Measurements from ENCODE around the gene SCRN2.

DNA sequence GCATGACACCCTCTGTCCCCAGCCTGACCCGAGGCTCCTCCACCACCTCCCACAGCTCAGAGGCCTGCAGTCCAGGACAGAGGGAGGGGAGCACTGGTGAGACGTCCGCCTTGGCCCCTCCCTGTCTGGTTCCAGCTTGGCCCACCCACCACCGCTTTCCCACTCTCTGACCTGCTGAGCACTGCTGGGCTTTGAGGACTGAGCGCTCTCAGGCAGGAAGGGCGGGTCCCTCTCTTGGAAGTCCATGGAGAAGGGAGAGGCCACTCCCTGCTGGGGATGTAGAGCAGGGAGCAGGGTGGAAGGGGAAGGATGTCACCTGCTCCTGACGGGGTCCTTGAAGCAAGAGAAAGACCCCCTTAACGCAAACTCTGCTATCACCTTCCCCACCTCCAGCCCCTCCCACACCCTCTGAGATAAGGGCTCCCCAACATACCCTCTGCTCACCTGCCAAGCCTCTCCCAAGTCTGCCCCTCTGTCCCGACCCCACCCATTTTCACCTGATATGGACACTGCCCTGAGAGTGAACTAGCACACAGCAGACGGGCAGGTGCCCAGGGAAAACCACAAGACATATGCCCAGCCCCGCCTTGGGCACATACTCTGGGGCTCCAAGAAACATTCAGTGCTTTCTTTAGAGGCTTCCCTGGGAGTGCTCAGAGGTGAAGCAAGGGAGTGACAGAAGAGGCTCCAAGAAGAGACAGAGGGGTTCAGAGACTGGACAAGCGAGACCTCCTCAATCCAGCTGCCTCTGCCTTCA is 20.9 kb downstream of the SCRN2 start:
- TF ChIP-seq, protein P1, sequence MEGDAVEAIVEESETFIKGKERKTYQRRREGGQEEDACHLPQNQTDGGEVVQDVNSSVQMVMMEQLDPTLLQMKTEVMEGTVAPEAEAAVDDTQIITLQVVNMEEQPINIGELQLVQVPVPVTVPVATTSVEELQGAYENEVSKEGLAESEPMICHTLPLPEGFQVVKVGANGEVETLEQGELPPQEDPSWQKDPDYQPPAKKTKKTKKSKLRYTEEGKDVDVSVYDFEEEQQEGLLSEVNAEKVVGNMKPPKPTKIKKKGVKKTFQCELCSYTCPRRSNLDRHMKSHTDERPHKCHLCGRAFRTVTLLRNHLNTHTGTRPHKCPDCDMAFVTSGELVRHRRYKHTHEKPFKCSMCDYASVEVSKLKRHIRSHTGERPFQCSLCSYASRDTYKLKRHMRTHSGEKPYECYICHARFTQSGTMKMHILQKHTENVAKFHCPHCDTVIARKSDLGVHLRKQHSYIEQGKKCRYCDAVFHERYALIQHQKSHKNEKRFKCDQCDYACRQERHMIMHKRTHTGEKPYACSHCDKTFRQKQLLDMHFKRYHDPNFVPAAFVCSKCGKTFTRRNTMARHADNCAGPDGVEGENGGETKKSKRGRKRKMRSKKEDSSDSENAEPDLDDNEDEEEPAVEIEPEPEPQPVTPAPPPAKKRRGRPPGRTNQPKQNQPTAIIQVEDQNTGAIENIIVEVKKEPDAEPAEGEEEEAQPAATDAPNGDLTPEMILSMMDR (IDR thresholded peaks at IDR 0.05): no peak
- TF ChIP-seq POLR2A (IDR thresholded peaks at IDR 0.05): no peak

All from breast epithelium (tissue), 3 donors.